D341Med (cell line): ENCODE measurements around the gene LEKR1.
"Not testable (repeated sequence)": the region's sequence is repeated elsewhere in the genome, so short reads cannot be mapped to it uniquely, and the experiment has no call there.

ENCODE experiments used
- DNase-seq: peaks from one replicate; pipeline ENCODE4 v3.0.0; 2012; ENCODE audit warnings: low spot score

The LEKR1 gene

GRCh38 chr3:156808025-156808424 lies 18.1 kb upstream of the LEKR1 start:
- DNase-seq = no peak

- DNase-seq = no peak
These were observed 14.9 kb upstream of the LEKR1 start for GRCh38 chr3:156811089-156811862.

GRCh38 chr3:156812521-156813335 lies 13.4 kb upstream of the LEKR1 start:
- no peak for DNase-seq

GRCh38 chr3:156814295-156814694 lies 11.9 kb upstream of the LEKR1 start:
- DNase-seq = no peak

GRCh38 chr3:156816091-156816793 lies 9.9 kb upstream of the LEKR1 start:
- DNase-seq = no peak

- peak; percentile 93 for DNase-seq
These were observed 9.1 kb upstream of the LEKR1 start for GRCh38 chr3:156816794-156817645.

GRCh38 chr3:156817646-156818272 lies 8.4 kb upstream of the LEKR1 start:
- DNase-seq = no peak

GRCh38 chr3:156818273-156818651 lies 7.9 kb upstream of the LEKR1 start:
- DNase-seq = no peak

- no peak for DNase-seq
These were observed 7.3 kb upstream of the LEKR1 start for GRCh38 chr3:156818890-156819289.

GRCh38 chr3:156819842-156820691 lies 6.1 kb upstream of the LEKR1 start:
- DNase-seq = no peak

GRCh38 chr3:156820692-156821080 lies 5.5 kb upstream of the LEKR1 start:
- DNase-seq = no peak

GRCh38 chr3:156822626-156823260 lies 3.4 kb upstream of the LEKR1 start:
- not testable (repeated sequence) for DNase-seq

GRCh38 chr3:156825795-156826143 lies 384 bp upstream of the LEKR1 start:
- DNase-seq = no peak

GRCh38 chr3:156826896-156827882 lies 1.0 kb downstream of the LEKR1 start:
- no peak for DNase-seq

GRCh38 chr3:156831006-156831405 lies 4.9 kb downstream of the LEKR1 start:
- DNase-seq = no peak

GRCh38 chr3:156834435-156834834 lies 8.3 kb downstream of the LEKR1 start:
- no peak for DNase-seq

- DNase-seq = no peak
These were observed 8.9 kb downstream of the LEKR1 start for GRCh38 chr3:156834962-156835535.

- no peak for DNase-seq
These were observed 10.5 kb downstream of the LEKR1 start for GRCh38 chr3:156836701-156837100.
